RWPE2 (cell line): ENCODE data around the gene GET4.
A peak's percentile ranks its signal among the peaks of the same experiment; 100 is the strongest.

Experiments
- ATAC-seq: fragments of 200-7000 bp; cut with Tn5 transposase; 3 replicates; pipeline ENCODE4 v1.9.1; 2021; ENCODE audit warnings: low read depth
- DNase-seq: peaks from one replicate; pipeline ENCODE4 v3.0.0-alpha.2; 2020; ENCODE audit warnings: low spot score
- H3K27ac ChIP-seq: fragments of 450-650 bp; 2 replicates; pipeline ENCODE4 v1.5.1; 2017; ENCODE audit warnings: mild to moderate bottlenecking; ENCODE audit not compliant: poor library complexity, severe bottlenecking
- H3K27me3 ChIP-seq: fragments of 250-450 bp; sonication (Bioruptor Pico); 2 replicates; pipeline ENCODE4 v1.5.1; 2021; ENCODE audit warnings: mild to moderate bottlenecking, moderate library complexity; ENCODE audit not compliant: insufficient read depth, poor library complexity, severe bottlenecking
- H3K36me3 ChIP-seq: fragments of 250-450 bp; sonication (Bioruptor Pico); 2 replicates; pipeline ENCODE4 v1.5.1; 2020; ENCODE audit warnings: low read depth, mild to moderate bottlenecking, moderate library complexity
- H3K4me1 ChIP-seq: fragments of 250-450 bp; sonication (Bioruptor Pico); 2 replicates; pipeline ENCODE4 v1.5.1; 2021; ENCODE audit warnings: mild to moderate bottlenecking, moderate library complexity; ENCODE audit not compliant: insufficient read depth, poor library complexity, severe bottlenecking
- H3K4me3 ChIP-seq: fragments of 250-450 bp; sonication (Bioruptor Pico); 2 replicates; pipeline ENCODE4 v1.5.1; 2021; ENCODE audit warnings: mild to moderate bottlenecking, moderate library complexity; ENCODE audit not compliant: severe bottlenecking
- H3K9me3 ChIP-seq: fragments of 250-450 bp; sonication (Bioruptor Pico); 2 replicates; pipeline ENCODE4 v1.5.1; 2021; ENCODE audit warnings: mild to moderate bottlenecking, moderate library complexity; ENCODE audit not compliant: severe bottlenecking
- TF ChIP-seq, protein P1 (sequence below): fragments of 450-650 bp; IDR thresholded peaks from one replicate; pipeline ENCODE4 v1.5.1; 2017; ENCODE audit warnings: mild to moderate bottlenecking, moderate library complexity; ENCODE audit not compliant: poor library complexity, severe bottlenecking

GET4 gene

GRCh38 chr7:884191-885003 is 8.0 kb downstream of the GET4 start:
- no peak overlapping the region for H3K27ac ChIP-seq
- no peaks in the 10 kb centered on the region for H3K9me3 ChIP-seq
- H3K4me1 ChIP-seq = no peaks in the 10 kb centered on the region
- H3K36me3 ChIP-seq = peaks cover 31% of the 10 kb centered on the region
- TF ChIP-seq, protein P1, sequence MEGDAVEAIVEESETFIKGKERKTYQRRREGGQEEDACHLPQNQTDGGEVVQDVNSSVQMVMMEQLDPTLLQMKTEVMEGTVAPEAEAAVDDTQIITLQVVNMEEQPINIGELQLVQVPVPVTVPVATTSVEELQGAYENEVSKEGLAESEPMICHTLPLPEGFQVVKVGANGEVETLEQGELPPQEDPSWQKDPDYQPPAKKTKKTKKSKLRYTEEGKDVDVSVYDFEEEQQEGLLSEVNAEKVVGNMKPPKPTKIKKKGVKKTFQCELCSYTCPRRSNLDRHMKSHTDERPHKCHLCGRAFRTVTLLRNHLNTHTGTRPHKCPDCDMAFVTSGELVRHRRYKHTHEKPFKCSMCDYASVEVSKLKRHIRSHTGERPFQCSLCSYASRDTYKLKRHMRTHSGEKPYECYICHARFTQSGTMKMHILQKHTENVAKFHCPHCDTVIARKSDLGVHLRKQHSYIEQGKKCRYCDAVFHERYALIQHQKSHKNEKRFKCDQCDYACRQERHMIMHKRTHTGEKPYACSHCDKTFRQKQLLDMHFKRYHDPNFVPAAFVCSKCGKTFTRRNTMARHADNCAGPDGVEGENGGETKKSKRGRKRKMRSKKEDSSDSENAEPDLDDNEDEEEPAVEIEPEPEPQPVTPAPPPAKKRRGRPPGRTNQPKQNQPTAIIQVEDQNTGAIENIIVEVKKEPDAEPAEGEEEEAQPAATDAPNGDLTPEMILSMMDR = no peak
- no peaks in the 10 kb centered on the region for H3K27me3 ChIP-seq
- DNase-seq (peak; percentile 54), ATAC-seq (no peak; the same call in 2 of the 3 replicates)
- no peak overlapping the region for H3K4me3 ChIP-seq

DNA sequence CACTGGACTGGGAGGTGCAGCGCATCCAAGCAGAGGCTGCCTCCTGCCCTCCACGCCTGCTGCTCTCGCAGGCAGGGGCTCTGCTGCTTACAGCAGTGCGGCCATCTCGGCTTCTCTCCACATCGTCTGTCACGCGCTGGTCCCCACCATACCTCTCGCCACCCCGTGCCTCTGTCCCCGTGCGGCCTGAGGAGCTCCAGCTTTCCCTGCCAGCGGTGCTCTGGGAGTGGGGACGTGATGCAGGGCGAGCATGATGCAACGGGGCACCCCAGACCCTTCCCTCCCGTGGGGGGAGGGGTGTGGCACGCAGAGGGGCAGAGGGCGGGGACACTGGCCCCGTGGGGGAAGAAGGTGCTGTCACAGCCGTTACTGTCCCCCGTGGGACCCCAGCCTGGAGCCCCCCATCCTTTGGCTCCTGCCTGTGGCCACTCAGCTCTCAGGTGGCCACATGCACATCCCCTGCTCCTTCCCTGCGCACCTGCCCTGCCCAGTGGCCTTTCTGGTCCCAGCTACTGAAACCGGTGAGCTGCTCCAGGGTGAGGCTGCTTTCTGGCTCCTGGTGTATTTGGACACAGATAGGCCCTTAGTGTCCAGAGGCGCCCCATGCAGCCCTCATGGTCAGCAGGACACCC is 9.0 kb downstream of the GET4 start:
- TF ChIP-seq, protein P1 = no peak
- Histone ChIP-seq H3K9me3 (no peaks in the 10 kb centered on the region), H3K4me1 (no peaks in the 10 kb centered on the region), H3K36me3 (peaks cover 24% of the 10 kb centered on the region), H3K4me3 (no peak overlapping the region), H3K27me3 (no peaks in the 10 kb centered on the region), H3K27ac (no peak overlapping the region)
- ATAC-seq (no peak), DNase-seq (peak; percentile 60)

DNA sequence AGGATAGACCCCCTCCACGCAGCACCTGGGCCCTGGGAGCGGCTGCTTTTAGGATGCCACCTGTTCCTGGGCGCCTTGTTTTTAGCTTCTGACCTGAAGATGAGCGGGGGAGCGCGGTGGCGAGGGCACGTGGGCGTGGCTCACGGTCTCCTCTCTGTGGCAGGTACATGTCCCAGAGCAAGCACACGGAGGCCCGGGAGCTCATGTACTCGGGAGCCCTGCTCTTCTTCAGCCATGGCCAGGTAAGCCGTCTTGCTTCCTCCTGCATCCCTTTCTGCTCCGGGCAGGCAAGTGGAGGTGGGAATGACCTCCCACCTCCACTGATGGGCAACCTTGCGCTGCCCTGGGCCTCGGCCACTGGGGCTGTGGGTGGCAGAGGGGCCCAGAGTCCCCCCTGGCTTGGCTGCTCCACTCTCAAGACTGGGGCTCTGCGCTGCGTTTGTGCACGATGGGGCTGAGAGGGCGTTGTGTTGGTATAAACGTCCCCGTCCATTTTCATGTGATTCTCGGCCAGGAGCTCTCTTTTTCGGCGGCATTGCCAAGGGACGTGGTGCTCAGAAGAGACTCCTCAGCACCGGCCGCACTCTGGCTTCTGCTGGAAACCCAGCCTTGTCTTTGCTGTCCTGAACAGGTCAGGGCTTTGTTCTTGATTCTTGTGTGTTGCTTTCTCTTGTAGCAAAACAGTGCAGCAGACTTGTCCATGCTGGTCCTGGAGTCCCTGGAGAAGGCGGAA is 9.7 kb downstream of the GET4 start:
- no peak overlapping the region for H3K27ac ChIP-seq
- H3K4me3 ChIP-seq = no peak overlapping the region
- peak; percentile 60 for DNase-seq
- no peaks in the 10 kb centered on the region for H3K9me3 ChIP-seq
- H3K36me3 ChIP-seq = peaks cover 29% of the 10 kb centered on the region
- TF ChIP-seq, protein P1 = no peak
- ATAC-seq = no peak
- H3K27me3 ChIP-seq = no peaks in the 10 kb centered on the region
- no peaks in the 10 kb centered on the region for H3K4me1 ChIP-seq

DNA sequence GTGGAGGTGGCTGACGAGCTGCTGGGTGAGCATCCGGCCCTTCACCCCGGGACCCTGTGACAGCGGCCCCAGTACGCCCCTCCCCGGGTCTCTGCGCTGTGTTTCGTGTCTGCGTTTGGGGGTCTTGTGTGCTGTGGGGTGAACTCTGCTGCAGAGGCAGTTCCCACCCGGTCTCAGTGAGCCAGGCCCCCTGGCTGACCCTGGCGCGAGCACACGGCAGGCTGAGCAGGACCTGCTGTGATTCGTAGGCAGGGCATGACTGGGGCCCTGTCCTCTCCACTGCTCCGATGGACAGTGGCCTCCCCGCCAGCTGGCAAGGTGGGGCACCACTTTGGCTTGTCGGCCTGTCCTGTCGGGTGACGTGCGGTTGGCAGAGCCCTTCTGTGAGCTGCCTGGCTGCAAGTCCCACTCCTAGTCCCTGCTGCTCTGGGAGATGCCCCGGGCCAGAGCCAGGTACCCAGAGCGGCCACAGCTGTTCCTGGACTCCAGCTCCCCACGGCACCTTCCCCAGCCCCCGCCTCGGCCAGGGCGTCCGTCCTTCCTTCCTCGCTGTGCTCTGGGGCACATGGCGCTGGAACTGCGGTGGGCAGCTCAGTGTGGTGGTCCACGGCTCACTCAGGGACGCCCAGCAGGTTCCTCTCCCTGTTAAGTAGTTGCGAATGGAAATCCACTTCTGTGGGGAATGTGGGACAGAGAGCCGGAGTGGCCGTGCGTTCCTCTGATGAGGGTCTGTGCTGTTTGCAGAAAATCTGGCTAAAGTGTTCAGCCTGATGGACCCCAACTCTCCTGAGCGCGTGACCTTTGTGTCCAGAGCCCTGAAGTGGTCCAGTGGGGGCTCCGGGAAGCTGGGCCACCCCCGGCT is 10.5 kb downstream of the GET4 start:
- no peak for ATAC-seq
- H3K4me1 ChIP-seq = no peaks in the 10 kb centered on the region
- TF ChIP-seq, protein P1 = no peak
- peak; percentile 42 for DNase-seq
- H3K4me3 ChIP-seq = no peak overlapping the region
- H3K27me3 ChIP-seq = no peaks in the 10 kb centered on the region
- H3K9me3 ChIP-seq = no peaks in the 10 kb centered on the region
- no peak overlapping the region for H3K27ac ChIP-seq
- peaks cover 37% of the 10 kb centered on the region for H3K36me3 ChIP-seq
